SHP77 (cell line): ENCODE results near the gene ACTL7B.
"Not testable (repeated sequence)": the region's sequence is repeated elsewhere in the genome, so short reads cannot be mapped to it uniquely, and the experiment has no call there.

ENCODE experiments used
- DNase-seq, 2 experiments: peaks; one replicate each; lab custom pipeline; 2025; lab: John Stamatoyannopoulos, UW

ACTL7B gene

GRCh38 chr9:108869092-108869725 is 13.4 kb upstream of the ACTL7B start:
- no peak for DNase-seq

- DNase-seq = no peak
Measured at GRCh38 chr9:108867829-108868228, 12.0 kb upstream of the ACTL7B start.

GRCh38 chr9:108867116-108867515 is 11.3 kb upstream of the ACTL7B start:
- no peak for DNase-seq

- DNase-seq = no peak
Measured at GRCh38 chr9:108866001-108866420, 10.2 kb upstream of the ACTL7B start.

- no peak for DNase-seq
Measured at GRCh38 chr9:108865037-108865436, 9.3 kb upstream of the ACTL7B start.

- no peak for DNase-seq
Measured at GRCh38 chr9:108864446-108864845, 8.7 kb upstream of the ACTL7B start.

GRCh38 chr9:108863891-108864290 is 8.1 kb upstream of the ACTL7B start:
- no peak for DNase-seq

GRCh38 chr9:108861997-108862396 is 6.2 kb upstream of the ACTL7B start, which contains the start of gene ACTL7A:
TSS of gene ACTL7A (plus strand) at chr9:108862266. CDS start at chr9:108862323, 57 bp downstream.
- DNase-seq = no peak

- DNase-seq = peak; percentile 49 to 60
Measured at GRCh38 chr9:108861464-108861863, 5.7 kb upstream of the ACTL7B start.

- no peak for DNase-seq
Measured at GRCh38 chr9:108860764-108861163, 5.0 kb upstream of the ACTL7B start.

GRCh38 chr9:108860354-108860753 is 4.6 kb upstream of the ACTL7B start:
- no peak for DNase-seq

GRCh38 chr9:108859459-108860114 is 3.8 kb upstream of the ACTL7B start:
- no peak for DNase-seq

GRCh38 chr9:108857572-108857971 is 1.8 kb upstream of the ACTL7B start:
- no peak for DNase-seq

GRCh38 chr9:108855529-108855886 is 278 bp downstream of the ACTL7B start:
- DNase-seq = no peak

GRCh38 chr9:108854641-108855528 is 901 bp downstream of the ACTL7B start:
- peak; percentile 63 to 72 for DNase-seq

- peak; percentile 11 to 44 for DNase-seq
Measured at GRCh38 chr9:108854094-108854493, 1.7 kb downstream of the ACTL7B start.

- DNase-seq = no peak
Measured at GRCh38 chr9:108852079-108852478, 3.7 kb downstream of the ACTL7B start.

- no peak for DNase-seq
Measured at GRCh38 chr9:108851138-108851537, 4.6 kb downstream of the ACTL7B start.

- DNase-seq = no peak
Measured at GRCh38 chr9:108850293-108850897, 5.4 kb downstream of the ACTL7B start.

GRCh38 chr9:108848296-108848695 is 7.5 kb downstream of the ACTL7B start:
- DNase-seq = not testable (repeated sequence)

GRCh38 chr9:108845947-108846346 is 9.8 kb downstream of the ACTL7B start:
- DNase-seq = no peak

GRCh38 chr9:108845507-108845906 is 10.3 kb downstream of the ACTL7B start:
- DNase-seq = no peak
